ENCODE results near the gene ZEB2.

- TF ChIP-seq CTCF (IDR thresholded peaks at IDR 0.05; ENCODE audit: insufficient read depth, low read length, poor library complexity, severe bottlenecking) (no peak), EZH2phosphoT487 (conservative IDR thresholded peaks at IDR 0.05; ENCODE audit: low read length) (no peak)
Observed at GRCh38 chr2:144512470-144512869, 7.4 kb downstream of the ZEB2 start.

All from SU-DHL-6 (cell line).